ENCODE results near the gene CFAP410.

CFAP410 gene

GRCh38 chr21:44292812-44293195, 46.4 kb downstream of the CFAP410 start:
- TF ChIP-seq, protein P1, sequence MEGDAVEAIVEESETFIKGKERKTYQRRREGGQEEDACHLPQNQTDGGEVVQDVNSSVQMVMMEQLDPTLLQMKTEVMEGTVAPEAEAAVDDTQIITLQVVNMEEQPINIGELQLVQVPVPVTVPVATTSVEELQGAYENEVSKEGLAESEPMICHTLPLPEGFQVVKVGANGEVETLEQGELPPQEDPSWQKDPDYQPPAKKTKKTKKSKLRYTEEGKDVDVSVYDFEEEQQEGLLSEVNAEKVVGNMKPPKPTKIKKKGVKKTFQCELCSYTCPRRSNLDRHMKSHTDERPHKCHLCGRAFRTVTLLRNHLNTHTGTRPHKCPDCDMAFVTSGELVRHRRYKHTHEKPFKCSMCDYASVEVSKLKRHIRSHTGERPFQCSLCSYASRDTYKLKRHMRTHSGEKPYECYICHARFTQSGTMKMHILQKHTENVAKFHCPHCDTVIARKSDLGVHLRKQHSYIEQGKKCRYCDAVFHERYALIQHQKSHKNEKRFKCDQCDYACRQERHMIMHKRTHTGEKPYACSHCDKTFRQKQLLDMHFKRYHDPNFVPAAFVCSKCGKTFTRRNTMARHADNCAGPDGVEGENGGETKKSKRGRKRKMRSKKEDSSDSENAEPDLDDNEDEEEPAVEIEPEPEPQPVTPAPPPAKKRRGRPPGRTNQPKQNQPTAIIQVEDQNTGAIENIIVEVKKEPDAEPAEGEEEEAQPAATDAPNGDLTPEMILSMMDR (IDR thresholded peaks at IDR 0.05), result no peak
- H3K27me3 Mint-ChIP-seq (ENCODE audit: low read depth, poor library complexity), result peaks cover 34% of the 10 kb centered on the region
- no peak overlapping the region for H3K4me3 Mint-ChIP-seq
- no peaks in the 10 kb centered on the region for H3K36me3 Mint-ChIP-seq (ENCODE audit: low read depth)
- peaks cover 7% of the 10 kb centered on the region for H3K4me1 Mint-ChIP-seq
- no peak overlapping the region for H3K27ac Mint-ChIP-seq
- H3K9me3 Mint-ChIP-seq, result no peaks in the 10 kb centered on the region
- DNase-seq, result no peak

DNA sequence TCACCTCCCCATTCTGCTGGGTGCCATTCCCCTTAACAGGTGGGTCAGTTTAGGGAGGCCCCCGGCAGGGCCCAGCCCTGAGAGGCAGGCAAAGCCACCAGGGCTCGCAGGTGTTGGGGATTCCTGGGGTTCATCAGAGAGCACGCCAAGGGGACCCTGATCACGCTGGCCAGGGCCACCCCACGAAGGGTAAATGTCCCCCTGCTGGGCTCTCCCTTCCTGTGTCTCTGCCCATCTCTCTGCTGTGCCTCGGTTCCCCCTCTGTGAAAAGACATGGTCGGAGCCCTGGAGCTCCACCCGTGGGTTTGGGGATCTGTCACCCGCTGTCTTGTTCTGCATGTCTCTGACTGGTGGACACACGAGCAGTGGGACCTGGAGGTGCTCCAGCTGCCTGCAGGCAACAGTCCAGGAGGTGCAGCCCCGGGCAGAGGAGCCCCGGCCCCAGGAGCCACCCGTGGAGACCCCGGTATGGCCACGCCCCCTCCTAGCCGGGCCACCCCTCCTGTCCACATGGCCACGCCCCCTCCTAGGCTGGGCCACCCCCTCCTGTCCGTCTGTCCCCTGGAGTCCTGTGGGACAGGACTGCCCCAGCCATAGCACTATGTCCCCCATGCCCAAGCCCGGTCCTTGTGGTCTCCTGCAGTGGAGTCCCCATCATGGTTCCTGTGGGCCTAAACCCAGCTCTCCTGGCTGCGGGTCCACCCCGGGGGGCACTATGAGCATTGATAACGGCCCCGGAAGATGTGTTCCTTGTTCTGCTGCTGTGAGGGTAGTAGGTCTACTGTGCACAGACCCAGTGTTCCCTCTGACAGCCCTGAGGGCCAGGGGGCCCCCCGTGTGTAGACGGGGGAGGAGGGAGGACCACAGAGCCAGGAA, 47.0 kb downstream of the CFAP410 start:
- no peak overlapping the region for H3K4me3 Mint-ChIP-seq
- H3K27me3 Mint-ChIP-seq (ENCODE audit: low read depth, poor library complexity), result peaks cover 31% of the 10 kb centered on the region
- no peaks in the 10 kb centered on the region for H3K36me3 Mint-ChIP-seq (ENCODE audit: low read depth)
- H3K4me1 Mint-ChIP-seq, result peaks cover 11% of the 10 kb centered on the region
- TF ChIP-seq, protein P1 (IDR thresholded peaks at IDR 0.05), result no peak
- H3K27ac Mint-ChIP-seq, result no peak overlapping the region
- H3K9me3 Mint-ChIP-seq, result no peaks in the 10 kb centered on the region
- peak; percentile 49 for DNase-seq

DNA sequence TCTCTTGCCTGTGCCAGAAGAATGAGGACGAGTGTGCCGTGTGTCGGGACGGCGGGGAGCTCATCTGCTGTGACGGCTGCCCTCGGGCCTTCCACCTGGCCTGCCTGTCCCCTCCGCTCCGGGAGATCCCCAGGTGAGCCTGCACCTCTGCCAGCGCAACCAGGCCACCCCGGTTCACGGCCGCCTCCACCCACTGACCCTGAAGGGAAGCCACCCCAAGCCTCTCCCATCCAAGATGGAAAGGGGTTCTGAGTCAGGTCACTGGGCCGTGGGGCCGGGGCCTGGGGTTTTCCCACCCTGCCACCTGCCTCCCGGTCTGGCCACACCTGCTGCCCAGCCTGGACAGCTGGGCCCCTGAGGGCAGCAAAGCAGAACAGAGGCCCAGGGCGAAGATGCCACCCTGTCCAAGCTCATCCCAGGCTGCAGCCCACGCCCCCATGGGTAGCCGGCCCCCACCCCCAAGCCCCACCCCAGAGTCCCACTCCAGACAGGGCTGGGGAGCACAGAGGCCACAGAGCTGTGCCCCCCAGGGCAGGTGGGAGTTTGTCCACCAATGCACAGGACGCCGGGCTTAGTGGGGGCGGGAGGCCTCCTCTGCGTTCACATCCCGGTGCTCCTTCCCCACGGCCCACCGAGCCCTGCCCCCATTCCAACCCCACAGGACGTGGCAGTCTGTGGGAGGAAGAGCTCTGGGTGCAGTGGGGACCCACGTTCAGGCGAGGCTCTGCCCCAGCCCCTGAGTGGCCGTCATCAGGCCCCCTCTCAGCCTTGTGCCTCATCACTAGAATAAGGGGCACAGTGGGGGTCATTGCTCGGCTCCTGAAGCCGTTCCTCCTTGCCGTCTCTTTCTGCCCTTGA, 47.9 kb downstream of the CFAP410 start:
- H3K4me1 Mint-ChIP-seq, result peaks cover 11% of the 10 kb centered on the region
- H3K27ac Mint-ChIP-seq, result no peak overlapping the region
- no peaks in the 10 kb centered on the region for H3K36me3 Mint-ChIP-seq (ENCODE audit: low read depth)
- no peak overlapping the region for H3K4me3 Mint-ChIP-seq
- no peaks in the 10 kb centered on the region for H3K9me3 Mint-ChIP-seq
- TF ChIP-seq, protein P1 (IDR thresholded peaks at IDR 0.05), result no peak
- DNase-seq, result no peak
- H3K27me3 Mint-ChIP-seq (ENCODE audit: low read depth, poor library complexity), result peaks cover 34% of the 10 kb centered on the region

- Mint-ChIP-seq H3K36me3 (ENCODE audit: low read depth) (no peaks in the 10 kb centered on the region), H3K27me3 (ENCODE audit: low read depth, poor library complexity) (peaks cover 39% of the 10 kb centered on the region), H3K4me3 (no peak overlapping the region), H3K4me1 (peaks cover 10% of the 10 kb centered on the region), H3K9me3 (no peaks in the 10 kb centered on the region), H3K27ac (no peak overlapping the region)
- DNase-seq, result no peak
- TF ChIP-seq, protein P1 (IDR thresholded peaks at IDR 0.05), result no peak
Measured at GRCh38 chr21:44290327-44291077, 48.7 kb downstream of the CFAP410 start.

- no peak overlapping the region for H3K27ac Mint-ChIP-seq
- H3K4me3 Mint-ChIP-seq, result no peak overlapping the region
- H3K36me3 Mint-ChIP-seq (ENCODE audit: low read depth), result no peaks in the 10 kb centered on the region
- TF ChIP-seq, protein P1 (IDR thresholded peaks at IDR 0.05), result no peak
- H3K9me3 Mint-ChIP-seq, result no peaks in the 10 kb centered on the region
- no peak for DNase-seq
- peaks cover 6% of the 10 kb centered on the region for H3K4me1 Mint-ChIP-seq
- peaks cover 45% of the 10 kb centered on the region for H3K27me3 Mint-ChIP-seq (ENCODE audit: low read depth, poor library complexity)
Measured at GRCh38 chr21:44289381-44290010, 49.7 kb downstream of the CFAP410 start.

Data from nephron progenitor cell (in vitro differentiated cells).